OCI-LY3 (cell line): ENCODE data around the gene ARSG.

Source experiments
- H2AFZ ChIP-seq: fragments of 200-600, 300-600 bp; shearing (Covaris generic); 2 replicates; pipeline ENCODE4 v1.6.0; 2014; ENCODE audit warnings: antibody characterized with exemption, low read depth, low read length
- H3K27ac ChIP-seq: fragments of 200-600, 300-600 bp; sonication (generic); 2 replicates; pipeline ENCODE4 v1.5.1; 2014; ENCODE audit warnings: mild to moderate bottlenecking, low read length, moderate library complexity, mixed read lengths
- H3K27me3 ChIP-seq: fragments of 200-600, 300-600 bp; sonication (generic); 2 replicates; pipeline ENCODE4 v1.6.1; 2014; ENCODE audit warnings: low read depth, low read length, mixed read lengths
- H3K36me3 ChIP-seq: fragments of 200-600, 300-600 bp; sonication (generic); replicated peaks from 2 replicates; pipeline ENCODE3; 2014; ENCODE audit warnings: low read depth, low read length, mixed read lengths
- H3K4me1 ChIP-seq: fragments of 300-600, 200-600 bp; sonication (generic); 2 replicates; pipeline ENCODE4 v1.6.1; 2014; ENCODE audit warnings: low read length, mixed read lengths
- H3K4me2 ChIP-seq: fragments of 200-600, 300-600 bp; sonication (generic); 2 replicates; pipeline ENCODE4 v1.6.1; 2014; ENCODE audit warnings: low read length, mixed read lengths
- H3K4me3 ChIP-seq: fragments of 300-600, 200-600 bp; sonication (generic); 2 replicates; pipeline ENCODE4 v1.5.1; 2014; ENCODE audit warnings: antibody characterized with exemption, mild to moderate bottlenecking, low read length, moderate library complexity
- H3K79me2 ChIP-seq: fragments of 300-600, 200-600 bp; shearing (Covaris generic); 2 replicates; pipeline ENCODE4 v1.6.1; 2014; ENCODE audit warnings: mild to moderate bottlenecking, low read length, mixed read lengths
- H3K9ac ChIP-seq: fragments of 300-600, 200-600 bp; shearing (Covaris generic); 2 replicates; pipeline ENCODE4 v1.6.0; 2014; ENCODE audit warnings: mild to moderate bottlenecking, low read length, moderate library complexity
- H3K9me3 ChIP-seq: fragments of 200-600, 300-600 bp; shearing (Covaris generic); 2 replicates; pipeline ENCODE4 v1.6.1; 2014; ENCODE audit warnings: low read length, mixed read lengths; ENCODE audit not compliant: insufficient read depth
- H4K20me1 ChIP-seq: fragments of 200-600, 300-600 bp; sonication (generic); 2 replicates; pipeline ENCODE4 v1.6.1; 2016; ENCODE audit warnings: low read length, mixed read lengths; ENCODE audit not compliant: insufficient read depth
- CTCF ChIP-seq: fragments of 200-600, 300-600 bp; sonication (generic); IDR thresholded peaks from 2 replicates; pipeline ENCODE4 v1.5.1; 2014; ENCODE audit warnings: antibody characterized with exemption, low read length, low read depth
- EZH2phosphoT487 ChIP-seq: fragments of 200-600 bp; shearing (Covaris generic); IDR thresholded peaks from 2 replicates; pipeline ENCODE4 v1.6.1; 2018; ENCODE audit warnings: antibody characterized with exemption, mixed run types, low read depth

The ARSG gene

GRCh38 chr17:68423251-68423650 is 132.0 kb downstream of the ARSG start:
- Histone ChIP-seq H3K79me2 (no peaks in the 10 kb centered on the region), H3K9me3 (no peaks in the 10 kb centered on the region), H3K4me3 (no peak overlapping the region), H4K20me1 (no peaks in the 10 kb centered on the region), H2AFZ (no peak overlapping the region), H3K27me3 (no peaks in the 10 kb centered on the region), H3K27ac (no peak overlapping the region), H3K9ac (no peak overlapping the region), H3K4me1 (no peaks in the 10 kb centered on the region), H3K4me2 (no peak overlapping the region), H3K36me3 (no peaks in the 10 kb centered on the region)
- TF ChIP-seq CTCF: no peak
- no peak for TF ChIP-seq EZH2phosphoT487

GRCh38 chr17:68424203-68424602 is 132.9 kb downstream of the ARSG start:
- Histone ChIP-seq H3K79me2 (no peaks in the 10 kb centered on the region), H3K4me3 (no peak overlapping the region), H3K27me3 (no peaks in the 10 kb centered on the region), H3K9me3 (no peaks in the 10 kb centered on the region), H3K9ac (no peak overlapping the region), H3K4me1 (no peaks in the 10 kb centered on the region), H2AFZ (no peak overlapping the region), H3K36me3 (no peaks in the 10 kb centered on the region), H3K27ac (no peak overlapping the region), H3K4me2 (no peak overlapping the region), H4K20me1 (no peaks in the 10 kb centered on the region)
- TF ChIP-seq EZH2phosphoT487: no peak
- no peak for TF ChIP-seq CTCF

GRCh38 chr17:68424861-68425260 is 133.6 kb downstream of the ARSG start:
- Histone ChIP-seq H3K4me2 (no peak overlapping the region), H3K4me3 (no peak overlapping the region), H3K36me3 (no peaks in the 10 kb centered on the region), H3K9ac (no peak overlapping the region), H2AFZ (no peak overlapping the region), H3K27ac (no peak overlapping the region), H3K27me3 (no peaks in the 10 kb centered on the region), H4K20me1 (no peaks in the 10 kb centered on the region), H3K79me2 (no peaks in the 10 kb centered on the region), H3K4me1 (no peaks in the 10 kb centered on the region), H3K9me3 (no peaks in the 10 kb centered on the region)
- TF ChIP-seq CTCF (no peak), EZH2phosphoT487 (no peak)

- Histone ChIP-seq H3K9ac (no peak overlapping the region), H3K27me3 (no peaks in the 10 kb centered on the region), H2AFZ (no peak overlapping the region), H3K36me3 (no peaks in the 10 kb centered on the region), H3K79me2 (no peaks in the 10 kb centered on the region), H3K9me3 (no peaks in the 10 kb centered on the region), H3K4me2 (no peak overlapping the region), H3K4me3 (no peak overlapping the region), H4K20me1 (no peaks in the 10 kb centered on the region), H3K27ac (no peak overlapping the region), H3K4me1 (no peaks in the 10 kb centered on the region)
- TF ChIP-seq EZH2phosphoT487 (no peak), CTCF (no peak)
These were observed 134.7 kb downstream of the ARSG start for GRCh38 chr17:68425979-68426378.
